ENCODE data around the gene WDR5B. TPM values are rescaled to one million over a fixed set of nuclear protein-coding genes. Genes with fewer than 3 reads are reported as not detected.
"Not testable (repeated sequence)": the region's sequence is repeated elsewhere in the genome, so short reads cannot be mapped to it uniquely, and the experiment has no call there.

Gene WDR5B
- total RNA-seq, 2 donors from 2014 or later = 3.2 to 3.5 TPM

DNA sequence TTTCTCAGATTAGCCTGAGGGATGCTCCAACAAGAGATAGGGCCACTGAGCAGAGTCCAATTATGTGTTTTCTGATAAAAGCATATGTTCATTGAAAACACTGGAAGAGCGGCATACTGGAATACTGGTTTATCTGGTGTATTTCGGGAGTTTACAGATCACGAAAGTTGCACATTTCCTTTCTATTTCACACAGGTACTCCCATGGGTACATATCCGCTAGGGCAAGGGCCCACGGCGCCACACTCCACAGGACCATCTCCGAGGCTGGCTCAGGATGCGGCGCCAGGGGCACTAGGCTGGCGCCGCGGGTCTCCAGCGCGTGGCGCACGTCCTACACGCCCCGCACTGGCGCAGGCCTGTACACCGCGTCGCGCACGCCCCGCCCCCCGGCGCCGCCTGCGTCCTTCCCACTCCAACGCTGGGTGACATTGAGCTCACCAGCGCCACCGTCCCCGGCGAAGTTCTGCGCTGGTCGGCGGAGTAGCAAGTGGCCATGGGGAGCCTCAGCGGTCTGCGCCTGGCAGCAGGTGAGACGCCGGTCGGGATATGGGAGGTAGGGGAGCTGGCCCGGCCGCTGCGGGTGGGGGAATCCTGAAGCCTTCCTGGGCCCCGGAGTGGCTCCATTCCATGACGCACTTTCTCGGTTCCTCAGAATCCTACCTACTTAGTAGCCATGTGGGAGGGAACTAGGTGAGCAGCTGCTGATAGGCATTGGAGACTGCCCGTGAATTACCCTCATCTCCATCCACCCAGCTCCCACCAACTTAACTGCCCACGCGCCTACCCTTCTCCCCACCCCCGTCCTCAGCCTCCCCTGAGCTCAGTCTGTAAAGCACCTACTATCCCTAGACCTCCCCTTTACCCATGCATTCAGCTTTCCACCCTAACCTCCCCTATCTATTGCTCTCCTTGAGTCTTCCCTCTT lies 31.8 kb downstream of the WDR5B start, which contains the start of gene FAM162A:
TSS of gene FAM162A (plus strand) at position 412 of the 927 bp plus-strand sequence. CDS start at position 496, 84 bp downstream.
- DNase-seq = peak; percentile 95
- intact Hi-C loops (cut with DNase I) = no loop called here
- ATAC-seq = peak; percentile 98 to 99

DNA sequence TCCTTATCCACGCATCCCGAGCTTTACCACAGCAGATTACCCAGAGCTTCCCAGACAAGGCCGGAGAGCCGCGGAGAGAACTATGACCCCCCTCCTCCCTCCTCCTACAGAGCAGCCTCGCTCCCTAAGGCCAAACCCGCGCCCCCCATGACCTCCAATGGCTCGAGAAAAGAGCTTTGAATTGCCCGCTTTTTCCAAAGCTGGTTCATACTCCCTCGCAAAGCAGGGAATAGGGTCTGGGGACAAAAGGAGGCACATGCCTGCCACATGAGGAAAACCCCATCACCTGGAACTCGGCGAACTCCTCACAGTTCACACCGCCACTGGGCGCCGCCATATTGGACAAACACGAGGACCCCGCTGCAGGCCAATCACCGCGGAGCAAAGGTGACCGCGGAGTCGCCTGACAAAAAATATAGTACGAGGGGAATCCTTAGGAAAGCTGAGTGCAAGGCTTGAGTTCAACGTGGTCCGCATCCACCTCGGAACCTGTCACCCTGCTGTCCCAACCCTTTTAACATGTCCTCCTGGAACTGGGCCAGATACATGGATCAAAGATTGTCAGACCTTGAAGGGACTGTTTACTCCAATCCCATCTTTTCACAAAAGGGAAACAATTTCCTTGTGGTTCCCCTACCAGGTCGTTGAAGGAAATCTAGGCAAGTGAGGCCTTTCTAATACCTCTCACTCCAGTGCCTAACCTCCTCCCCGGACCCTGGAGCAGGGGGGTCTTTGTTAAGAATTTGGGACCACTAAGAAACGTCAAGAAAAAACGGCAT lies 32.8 kb downstream of the WDR5B start, which contains the start of gene MIX23:
TSS of gene MIX23 (minus strand) at position 344 of the 779 bp plus-strand sequence. CDS start at position 337, 7 bp downstream.
- peak; percentile 81 to 88 for ATAC-seq
- intact Hi-C loops (cut with DNase I) = no loop called here
- DNase-seq = peak; percentile 89

DNA sequence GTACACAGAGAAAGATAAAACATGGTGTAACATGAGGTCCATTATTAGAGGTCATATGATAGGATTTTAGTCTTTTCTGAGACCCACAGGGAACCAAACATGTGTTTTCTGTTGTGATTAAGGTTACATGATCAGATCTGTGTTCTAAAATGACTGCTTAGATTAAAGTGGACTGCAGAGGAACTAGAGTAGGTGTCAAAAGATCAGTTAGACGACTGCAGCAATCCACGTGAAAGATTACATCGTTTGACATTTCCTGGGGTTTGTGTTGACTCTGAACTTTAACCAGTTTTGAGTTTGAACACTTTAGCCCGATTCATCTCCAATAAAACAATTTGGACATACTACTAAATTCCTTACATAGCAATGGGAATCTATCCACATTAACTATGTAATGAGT lies 37.9 kb downstream of the WDR5B start:
- ATAC-seq (no peak), DNase-seq (no peak)
- intact Hi-C loops (cut with DNase I) = no loop called here

DNA sequence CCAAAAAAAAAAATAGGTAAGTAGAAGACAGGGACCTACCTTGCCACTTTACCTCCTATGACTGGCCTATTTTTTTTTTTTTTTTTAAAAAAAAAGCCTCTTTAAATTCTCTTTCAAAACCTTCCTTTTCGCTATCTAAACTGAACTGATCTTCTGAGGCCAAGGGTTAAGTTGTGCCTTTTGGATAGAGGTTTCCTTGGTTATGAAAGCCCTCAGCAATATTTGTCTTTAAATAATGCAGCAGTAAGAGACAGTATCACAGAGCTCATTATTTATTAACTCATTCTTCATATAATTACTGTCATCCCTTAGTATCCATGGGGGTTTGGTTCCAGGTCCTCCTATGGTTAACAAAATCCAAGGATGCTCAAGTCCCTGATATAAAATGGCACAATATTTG lies 41.8 kb downstream of the WDR5B start:
- ATAC-seq (no peak), DNase-seq (no peak)
- intact Hi-C loops (cut with DNase I) = no loop called here

DNA sequence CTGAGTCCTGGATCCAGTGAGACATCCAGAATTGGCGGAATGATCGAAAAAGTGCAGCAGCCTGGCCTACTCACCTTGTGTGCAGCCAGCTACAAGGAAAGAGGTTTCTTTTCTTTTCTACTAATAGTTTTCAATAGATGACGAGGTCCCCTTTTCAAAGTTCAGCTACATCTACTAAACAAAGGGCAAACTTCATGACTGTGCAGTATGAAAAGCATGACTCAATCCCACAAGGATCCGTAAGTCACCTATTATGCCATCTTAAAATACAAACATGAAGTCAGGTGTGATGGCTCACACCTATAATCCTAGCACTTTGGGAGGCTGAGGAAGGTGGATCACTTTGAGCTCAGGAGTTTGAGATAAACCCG lies 49.5 kb downstream of the WDR5B start:
- ATAC-seq = no peak
- intact Hi-C loops (cut with DNase I) = no loop called here
- no peak for DNase-seq

DNA sequence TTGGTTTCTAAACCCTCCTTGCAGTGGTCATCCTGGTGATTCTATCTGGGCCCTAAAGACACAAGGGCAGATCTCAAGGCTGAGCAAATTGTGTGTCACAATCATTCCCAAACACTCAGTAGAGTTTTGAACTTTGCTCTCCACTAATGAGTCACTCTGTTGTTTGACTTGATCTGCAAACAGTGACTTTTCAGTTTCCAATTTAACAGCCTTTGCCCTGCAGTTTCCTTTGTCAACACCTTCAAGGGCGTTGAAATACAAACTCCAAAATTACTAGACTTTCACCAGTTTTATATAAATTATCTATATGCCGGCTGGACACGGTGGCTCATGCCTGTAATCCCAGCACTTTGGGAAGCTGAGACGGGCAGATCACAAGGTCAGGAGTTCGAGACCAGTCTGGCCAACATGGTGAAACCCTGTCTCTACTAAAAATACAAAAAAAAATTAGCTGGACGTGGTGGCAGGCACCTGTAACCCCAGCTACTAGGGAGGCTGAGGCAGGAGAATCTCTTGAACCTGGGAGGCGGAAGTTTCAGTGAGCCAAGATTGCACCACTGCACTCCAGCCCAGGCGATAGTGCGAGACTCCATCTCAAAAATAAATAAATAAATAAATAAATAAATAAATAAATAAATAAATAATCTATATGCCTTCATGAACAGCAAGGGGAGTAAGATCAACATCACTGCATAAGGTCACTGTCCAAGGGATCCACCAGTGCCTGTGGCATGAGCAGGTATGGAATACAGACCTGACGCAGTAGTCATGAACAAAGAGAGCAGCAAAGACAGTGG lies 50.1 kb downstream of the WDR5B start:
- DNase-seq; intact Hi-C loops (cut with DNase I): not testable (repeated sequence)
- ATAC-seq = peak in 1 of 2 donors; percentile 47

DNA sequence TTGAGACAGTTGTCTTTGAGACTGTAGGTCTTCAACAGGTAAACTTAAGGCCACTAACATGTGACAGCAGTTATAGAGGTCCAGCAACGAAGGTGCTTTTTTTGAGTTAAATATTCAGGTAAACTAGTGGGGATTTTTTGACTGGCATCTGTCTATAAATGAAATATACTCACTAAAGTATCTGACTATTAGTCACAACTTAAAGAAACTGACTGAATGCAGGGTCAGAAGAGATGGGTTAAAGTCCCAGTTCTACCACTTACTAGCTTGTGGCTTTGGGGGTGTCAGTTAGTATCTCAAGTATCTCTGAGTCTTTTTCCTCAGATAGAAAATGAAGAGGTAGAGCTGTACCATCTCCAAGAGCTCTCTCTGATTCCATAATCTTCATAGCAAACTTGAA lies 50.8 kb downstream of the WDR5B start:
- DNase-seq = no peak
- intact Hi-C loops (cut with DNase I) = no loop called here
- ATAC-seq = no peak

DNA sequence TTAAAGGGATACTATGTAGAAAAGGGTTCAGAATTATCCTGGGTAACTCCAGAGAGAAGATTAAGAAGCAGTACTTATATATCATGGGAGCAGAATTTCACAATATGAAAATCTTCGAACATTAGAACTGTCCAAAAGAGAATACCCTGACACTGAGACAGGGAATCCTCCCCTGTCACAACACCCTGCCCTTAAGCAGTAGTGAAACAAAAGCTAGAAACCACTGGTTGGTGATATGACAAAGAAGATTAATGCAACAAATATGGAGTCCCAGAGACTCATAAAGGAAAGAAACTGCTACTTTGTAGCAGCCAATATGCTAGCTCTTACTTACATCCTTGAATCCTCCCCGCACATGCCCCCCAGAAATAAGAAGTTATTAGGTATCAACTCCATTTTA lies 51.4 kb downstream of the WDR5B start:
- ATAC-seq (no peak), DNase-seq (no peak)
- intact Hi-C loops (cut with DNase I) = no loop called here

Other genes with a start within 250 kb of the WDR5B start
- gene CASR, start 232.4 kb downstream of the WDR5B start, total RNA-seq = not detected
- 1 to 10 TPM; 3.8 to 9.3 TPM for gene CSTA, start 90.8 kb downstream of the WDR5B start, total RNA-seq
- 10 to 100 TPM; 23.5 to 28.7 TPM for gene MIX23, start 32.8 kb downstream of the WDR5B start, total RNA-seq
- gene FAM162A, start 31.9 kb downstream of the WDR5B start, total RNA-seq = 100 to 1,000 TPM; 118 to 144 TPM
- 10 to 100 TPM; 44.3 to 63.4 TPM for gene KPNA1, start 98.9 kb upstream of the WDR5B start, total RNA-seq
- gene PARP9, start 148.2 kb upstream of the WDR5B start, total RNA-seq = 10 to 100 TPM; 16.8 to 27.0 TPM
- 10 to 100 TPM; 13.6 to 25.0 TPM for gene DTX3L, start 148.3 kb upstream of the WDR5B start, total RNA-seq
- gene PARP15, start 161.6 kb upstream of the WDR5B start, total RNA-seq = 1 to 10 TPM; 1.5 to 1.6 TPM

Measured in left cardiac atrium (tissue), 4 donors.